SK-N-MC (cell line): ENCODE results near the gene UBAC2.

Experiments
- DNase-seq: peaks from one replicate; pipeline ENCODE4 v3.0.0-alpha.2; 2011; ENCODE audit warnings: low read depth, low spot score
- H3K27ac ChIP-seq: fragments of 200-600 bp; sonication (generic); 2 replicates; pipeline ENCODE4 v1.5.1; 2016; ENCODE audit warnings: mixed run types
- H3K36me3 ChIP-seq: fragments of 200-600 bp; sonication (generic); 2 replicates; pipeline ENCODE4 v1.6.1; 2017; ENCODE audit warnings: antibody characterized with exemption, low read length, mixed read lengths; ENCODE audit not compliant: insufficient read depth
- H3K4me3 ChIP-seq: fragments of 200-600 bp; sonication (generic); 2 replicates; pipeline ENCODE4 v1.5.1; 2016
- H3K9ac ChIP-seq: fragments of 200-600 bp; sonication (generic); 2 replicates; pipeline ENCODE4 v1.8.0; 2017; ENCODE audit warnings: mixed run types, mixed read lengths; ENCODE audit not compliant: insufficient read length
- H3K9me3 ChIP-seq: fragments of 200-600 bp; sonication (generic); 2 replicates; pipeline ENCODE4 v1.6.1; 2017; ENCODE audit warnings: low read depth, mild to moderate bottlenecking, antibody characterized with exemption, low read length, moderate library complexity, mixed read lengths
- EZH2 ChIP-seq: fragments of 200-600 bp; sonication (generic); IDR thresholded peaks from one replicate; pipeline ENCODE4 v1.6.1; 2017; ENCODE audit warnings: antibody characterized with exemption
- FOXP2 ChIP-seq: optimal IDR thresholded peaks from 2 replicates; pipeline ENCODE3; 2011; ENCODE audit warnings: mild to moderate bottlenecking, moderate library complexity; ENCODE audit not compliant: insufficient read depth; ENCODE audit errors: extremely low read length, control extremely low read depth
- POLR2AphosphoS5 ChIP-seq: IDR thresholded peaks from 2 replicates; pipeline ENCODE4 v1.6.1; 2012; ENCODE audit warnings: mild to moderate bottlenecking, low read depth, low read length, borderline replicate concordance

UBAC2 gene

GRCh38 chr13:99346335-99347042 is 145.8 kb downstream of the UBAC2 start:
- no peak overlapping the region for H3K27ac ChIP-seq
- H3K9ac ChIP-seq = no peak overlapping the region
- no peak for DNase-seq
- TF ChIP-seq EZH2 (no peak), POLR2AphosphoS5 (no peak), FOXP2 (peak; percentile 55)
- no peaks in the 10 kb centered on the region for H3K9me3 ChIP-seq
- H3K36me3 ChIP-seq = peaks cover 2% of the 10 kb centered on the region; the same call in 1 of the 2 replicates
- no peak overlapping the region for H3K4me3 ChIP-seq

- Histone ChIP-seq H3K9ac (no peak overlapping the region), H3K27ac (no peak overlapping the region), H3K4me3 (no peak overlapping the region), H3K36me3 (peaks cover 2% of the 10 kb centered on the region; the same call in 1 of the 2 replicates), H3K9me3 (no peaks in the 10 kb centered on the region)
- TF ChIP-seq FOXP2 (no peak), EZH2 (no peak), POLR2AphosphoS5 (no peak)
- no peak for DNase-seq
These were observed 146.8 kb downstream of the UBAC2 start for GRCh38 chr13:99347335-99347878.

DNA sequence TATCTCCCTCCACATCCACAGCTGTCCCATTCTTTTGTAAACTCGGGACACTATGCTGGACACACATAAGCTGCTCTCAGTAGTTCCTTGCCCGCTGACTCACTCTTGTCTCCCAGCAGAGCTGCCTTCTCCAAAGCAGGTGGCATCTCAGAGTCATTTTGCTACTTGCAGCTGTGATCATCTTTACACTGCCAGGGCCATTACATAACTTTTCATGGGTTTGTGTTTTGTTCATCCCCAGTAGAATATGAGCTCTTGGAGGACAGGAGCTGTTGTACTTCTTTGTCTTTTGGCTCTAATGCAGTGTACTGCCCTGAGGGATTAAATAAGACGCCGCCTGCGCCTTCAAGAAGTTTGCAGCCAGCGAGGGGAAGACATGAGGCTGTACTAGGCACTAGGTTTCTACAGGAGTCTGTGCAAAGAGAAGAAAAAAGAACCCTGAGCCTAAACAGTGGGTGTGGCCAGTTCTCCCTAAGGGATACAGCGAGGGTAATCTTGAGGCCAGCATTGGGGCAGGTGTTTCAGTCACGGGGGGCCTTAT is 147.3 kb downstream of the UBAC2 start:
- no peak overlapping the region for H3K4me3 ChIP-seq
- no peak overlapping the region for H3K9ac ChIP-seq
- H3K36me3 ChIP-seq = peaks cover 2% of the 10 kb centered on the region; the same call in 1 of the 2 replicates
- TF ChIP-seq POLR2AphosphoS5 (no peak), EZH2 (no peak), FOXP2 (no peak)
- no peaks in the 10 kb centered on the region for H3K9me3 ChIP-seq
- no peak overlapping the region for H3K27ac ChIP-seq
- no peak for DNase-seq

DNA sequence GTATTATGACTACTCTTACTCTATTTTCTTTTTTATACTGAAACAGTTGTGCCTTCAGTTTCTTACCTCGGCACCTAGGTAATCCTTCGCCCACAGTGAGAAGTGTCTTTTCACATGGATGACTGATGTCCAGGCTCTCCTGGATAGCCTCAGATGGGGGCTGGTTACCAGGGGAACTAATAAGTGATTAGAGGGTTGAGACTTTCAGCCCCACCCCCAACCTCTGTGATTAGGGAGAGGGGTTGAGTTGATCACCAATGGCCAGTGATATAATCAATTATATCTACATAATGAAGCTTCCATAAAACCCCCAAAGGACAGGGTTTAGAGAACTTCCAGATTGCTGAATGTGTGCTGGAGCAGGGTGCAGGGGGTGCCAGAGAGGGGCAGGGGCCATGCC is 149.5 kb downstream of the UBAC2 start:
- Histone ChIP-seq H3K4me3 (no peak overlapping the region), H3K27ac (no peak overlapping the region), H3K36me3 (peaks cover 7% of the 10 kb centered on the region; the same call in 1 of the 2 replicates), H3K9ac (no peak overlapping the region), H3K9me3 (no peaks in the 10 kb centered on the region)
- no peak for TF ChIP-seq POLR2AphosphoS5
- TF ChIP-seq EZH2 = no peak
- no peak for DNase-seq

DNA sequence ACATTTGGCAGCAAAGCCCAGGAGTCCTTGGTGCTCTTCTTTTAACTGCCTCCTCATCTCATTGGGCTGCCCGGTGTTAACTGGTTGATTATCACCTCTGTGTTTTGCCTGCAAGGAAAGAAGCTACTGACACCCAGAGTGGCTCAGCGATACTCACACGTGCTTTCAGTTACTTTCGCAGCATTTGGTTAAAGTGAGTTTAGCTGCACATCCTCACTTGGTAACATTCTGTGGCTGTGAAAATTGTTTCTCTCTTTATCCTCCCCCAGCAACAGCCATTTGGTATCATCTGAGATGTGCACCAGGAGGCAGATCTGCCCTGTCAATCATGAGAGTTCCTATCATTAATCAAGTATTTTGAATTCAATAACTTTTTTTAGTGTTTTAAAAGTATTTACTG is 151.1 kb downstream of the UBAC2 start:
- no peaks in the 10 kb centered on the region for H3K9me3 ChIP-seq
- H3K4me3 ChIP-seq = no peak overlapping the region
- peaks cover 7% of the 10 kb centered on the region; the same call in 1 of the 2 replicates for H3K36me3 ChIP-seq
- H3K9ac ChIP-seq = no peak overlapping the region
- TF ChIP-seq EZH2 = no peak
- no peak for TF ChIP-seq FOXP2
- TF ChIP-seq POLR2AphosphoS5 = no peak
- H3K27ac ChIP-seq = no peak overlapping the region
- no peak for DNase-seq

DNA sequence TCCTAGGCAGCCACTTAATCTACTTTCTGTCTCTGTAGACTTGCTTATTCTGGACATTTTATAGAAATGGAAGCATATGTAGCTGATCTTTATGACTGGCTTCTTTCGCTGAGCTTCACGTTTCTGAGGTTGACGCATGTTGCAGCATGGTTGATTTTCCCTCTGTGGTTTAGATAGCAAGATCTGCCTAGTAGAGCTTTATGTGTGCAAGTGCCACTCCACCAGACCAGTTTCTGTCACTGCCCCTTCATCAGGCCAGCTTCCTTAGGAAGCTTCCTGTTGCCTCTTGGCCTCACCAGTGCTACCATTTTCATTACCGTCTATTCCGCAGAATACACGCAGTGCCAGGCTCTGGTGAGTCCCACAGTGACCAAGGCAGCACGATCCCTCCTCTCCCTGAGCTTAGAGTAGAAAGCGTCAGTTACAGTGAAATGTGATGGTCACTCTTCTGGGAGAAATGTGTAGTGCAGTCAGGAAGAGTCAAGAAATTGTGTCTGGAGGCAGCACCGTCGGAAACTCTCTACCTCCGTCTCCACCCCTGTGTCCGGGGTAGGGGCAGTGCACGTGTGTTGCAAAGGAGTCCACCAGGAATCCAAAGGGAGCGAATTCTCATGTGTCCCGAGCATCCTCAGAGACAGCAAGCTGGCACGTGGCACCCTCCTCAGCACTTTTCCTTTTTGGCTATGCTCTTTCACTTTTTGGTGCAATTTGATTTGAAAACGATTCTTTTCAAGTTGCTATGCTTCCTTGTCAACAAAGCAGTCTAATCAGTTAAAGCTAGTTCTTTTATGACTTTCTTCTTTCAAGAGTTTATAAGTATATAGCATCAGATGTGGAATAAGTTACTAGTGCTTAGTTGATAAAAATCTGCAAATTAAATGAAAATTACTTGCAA is 151.9 kb downstream of the UBAC2 start:
- H3K27ac ChIP-seq = no peak overlapping the region
- no peaks in the 10 kb centered on the region for H3K9me3 ChIP-seq
- no peak for TF ChIP-seq POLR2AphosphoS5
- TF ChIP-seq EZH2 = no peak
- TF ChIP-seq FOXP2 = no peak
- no peak overlapping the region for H3K9ac ChIP-seq
- H3K4me3 ChIP-seq = no peak overlapping the region
- peaks cover 6% of the 10 kb centered on the region; the same call in 1 of the 2 replicates for H3K36me3 ChIP-seq
- DNase-seq = no peak

DNA sequence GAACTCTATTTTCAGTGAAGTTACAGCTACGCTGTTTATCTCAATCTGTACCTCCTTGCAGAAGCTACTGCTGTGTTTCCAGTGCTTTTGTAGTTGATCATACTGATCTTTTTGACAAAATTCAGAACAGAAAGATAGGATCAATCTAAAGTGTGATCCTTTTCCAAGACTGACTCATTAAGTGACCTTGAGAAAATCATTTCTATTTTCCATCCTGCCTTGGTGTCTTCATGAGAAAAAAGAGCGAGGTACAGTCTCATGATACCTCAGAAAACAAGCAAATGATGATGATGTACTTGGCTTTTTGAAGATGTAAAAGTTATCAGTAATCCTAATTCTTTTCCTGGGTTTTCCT is 152.6 kb downstream of the UBAC2 start:
- H3K27ac ChIP-seq = no peak overlapping the region

GRCh38 chr13:99353836-99354235 is 153.2 kb downstream of the UBAC2 start:
- Histone ChIP-seq H3K9ac (no peak overlapping the region), H3K4me3 (no peak overlapping the region), H3K36me3 (peaks cover 4% of the 10 kb centered on the region; the same call in 1 of the 2 replicates), H3K27ac (no peak overlapping the region), H3K9me3 (no peaks in the 10 kb centered on the region)
- TF ChIP-seq EZH2 (no peak), POLR2AphosphoS5 (no peak), FOXP2 (no peak)
- no peak for DNase-seq

More for the DNA sequence above, 152.6 kb downstream of the UBAC2 start:
- H3K36me3 ChIP-seq = peaks cover 4% of the 10 kb centered on the region; the same call in 1 of the 2 replicates
- no peaks in the 10 kb centered on the region for H3K9me3 ChIP-seq
- TF ChIP-seq POLR2AphosphoS5 = no peak
- no peak for TF ChIP-seq FOXP2
- TF ChIP-seq EZH2 = no peak
- no peak overlapping the region for H3K9ac ChIP-seq
- no peak for DNase-seq
- H3K4me3 ChIP-seq = no peak overlapping the region
